GM12878 (cell line): ENCODE data around the gene UBASH3B. TPM values are rescaled to one million over a fixed set of nuclear protein-coding genes. Genes with fewer than 3 reads are reported as not detected.

Source experiments
- ATAC-seq: fragments of 200-7000 bp; cut with Tn5 transposase; 3 replicates; pipeline ENCODE4 v1.9.1; 2020; ENCODE audit warnings: mild to moderate bottlenecking, moderate library complexity
- BruUV-seq: library from RNA; stranded (reverse); fragments of 400-500 nt; replicated peaks from 2 replicates; lab custom pipeline; 2021; lab: Mats Ljungman, UMichigan
- CTCF ChIA-PET: fragments of 300-600 bp; sonication (Branson Sonifier 250); formaldehyde crosslinking; extraction: SDS; loops from one replicate; lab custom pipeline; 2021; ENCODE audit warnings: inconsistent platforms; lab: Yijun Ruan, JAX
- POLR2A ChIA-PET: fragments of 350-600 bp; formaldehyde crosslinking; extraction: SDS; loops from one replicate; lab custom pipeline; 2021; ENCODE audit warnings: inconsistent platforms; lab: Charles Lee
- RAD21 ChIA-PET: fragments of 300-600 bp; sonication (Branson Sonifier 250); formaldehyde crosslinking; loops from one replicate; lab custom pipeline; 2023; ENCODE audit warnings: antibody characterized with exemption; ENCODE audit not compliant: unreplicated experiment; lab: Charles Lee
- SMC1A ChIA-PET: fragments of 300-600 bp; sonication (Branson Sonifier 250); formaldehyde crosslinking; loops from one replicate; lab custom pipeline; 2023; ENCODE audit not compliant: unreplicated experiment, uncharacterized antibody; lab: Charles Lee
- DNase-seq: peaks from one replicate; pipeline ENCODE4 v3.0.0-alpha.2; 2011; ENCODE audit warnings: low read depth, low spot score
- FAIRE-seq: peaks from 3 replicates; lab custom pipeline; 2011; peaks lifted over from hg19 to GRCh38; lab: Jason Lieb, UNC
- H2AFZ ChIP-seq: 2 replicates; pipeline ENCODE4 v1.6.0; 2011; ENCODE audit warnings: low read depth, low read length, control low read depth; ENCODE audit not compliant: control insufficient read depth
- H3K27ac ChIP-seq: 2 replicates; pipeline ENCODE4 v1.5.1; 2011; ENCODE audit warnings: control low read depth; ENCODE audit not compliant: control insufficient read depth, insufficient read depth
- H3K27me3 ChIP-seq, 2 experiments: replicated peaks in 1 of 2; 2 replicates each; pipeline versions ENCODE4 v1.6.0 to v1.6.1; 2011; ENCODE audit warnings: low read length in 1 of 2; ENCODE audit not compliant: control insufficient read depth in 2 of 2, insufficient read depth in 2 of 2
- H3K36me3 ChIP-seq, 2 experiments: 2 replicates each; pipeline ENCODE4 v1.5.1; 2011; ENCODE audit warnings: low read length in 1 of 2; ENCODE audit not compliant: control insufficient read depth in 2 of 2, insufficient read depth in 2 of 2
- H3K4me1 ChIP-seq: 2 replicates; pipeline ENCODE4 v1.6.1; 2011; ENCODE audit warnings: mild to moderate bottlenecking, low read length, moderate library complexity, mixed read lengths; ENCODE audit not compliant: control insufficient read depth, insufficient read depth
- H3K4me2 ChIP-seq: 2 replicates; pipeline ENCODE4 v1.6.0; 2011; ENCODE audit warnings: control low read depth; ENCODE audit not compliant: control insufficient read depth, insufficient read depth
- H3K4me3 ChIP-seq: fragments of 200-600 bp; sonication (generic); 2 replicates; pipeline ENCODE4 v1.5.1; 2016
- H3K79me2 ChIP-seq: 2 replicates; pipeline ENCODE4 v1.6.0; 2011; ENCODE audit warnings: low read length; ENCODE audit not compliant: control insufficient read depth, insufficient read depth
- H3K9ac ChIP-seq: 2 replicates; pipeline ENCODE4 v1.8.0; 2011; ENCODE audit warnings: low read length, control low read depth, mixed read lengths; ENCODE audit not compliant: control insufficient read depth, insufficient read depth
- H3K9me3 ChIP-seq: replicated peaks from 3 replicates; pipeline ENCODE4 v1.5.1; 2011; ENCODE audit warnings: mild to moderate bottlenecking, low read length; ENCODE audit not compliant: control insufficient read depth, insufficient read depth
- H4K20me1 ChIP-seq: 2 replicates; pipeline ENCODE4 v1.6.0; 2011; ENCODE audit not compliant: control insufficient read depth, insufficient read depth
- ASH2L ChIP-seq: fragments of 300-600, 200-600 bp; sonication (generic); IDR thresholded peaks from 2 replicates; pipeline ENCODE4 v1.6.1; 2017; ENCODE audit warnings: low read depth, mild to moderate bottlenecking, borderline replicate concordance
- BMI1 ChIP-seq: fragments of 450-650 bp; IDR thresholded peaks from 2 replicates; pipeline ENCODE4 v1.6.1; 2016; ENCODE audit warnings: mild to moderate bottlenecking, moderate library complexity, borderline replicate concordance
- CEBPZ ChIP-seq: fragments of 150-350 bp; IDR thresholded peaks from 2 replicates; pipeline ENCODE4 v1.6.1; 2016; ENCODE audit warnings: low read depth, low read length
- EED ChIP-seq: sonication (generic); IDR thresholded peaks from 2 replicates; pipeline ENCODE4 v1.6.1; 2016; ENCODE audit warnings: antibody characterized with exemption, low read depth
- FOXM1 ChIP-seq: IDR thresholded peaks from 2 replicates; pipeline ENCODE4 v1.6.1; 2012; ENCODE audit warnings: low read depth, mild to moderate bottlenecking, inconsistent platforms, low read length, moderate library complexity
- JUND ChIP-seq: IDR thresholded peaks from 2 replicates; pipeline ENCODE4 v1.6.1; 2012; ENCODE audit warnings: low read depth, mild to moderate bottlenecking, low read length, improper control_type of control experiment, moderate library complexity
- RELA ChIP-seq: fragments of 450-650 bp; IDR thresholded peaks from 2 replicates; pipeline ENCODE4 v1.8.0; 2014; ENCODE audit warnings: borderline replicate concordance; ENCODE audit not compliant: partially characterized antibody
- SMAD5 ChIP-seq: IDR thresholded peaks from 2 replicates; pipeline ENCODE4 v1.6.1; 2016; ENCODE audit warnings: antibody characterized with exemption, low read depth
- USF2 ChIP-seq: IDR thresholded peaks from 2 replicates; pipeline ENCODE4 v1.6.1; 2011; ENCODE audit warnings: low read depth, low read length, improper control_type of control experiment, borderline replicate concordance
- YBX1 ChIP-seq: fragments of 450-650 bp; IDR thresholded peaks from 2 replicates; pipeline ENCODE4 v1.6.1; 2016; ENCODE audit warnings: antibody characterized with exemption
- ZBTB11 ChIP-seq: fragments of 450-650 bp; formaldehyde crosslinking; IDR thresholded peaks from 2 replicates; pipeline ENCODE4 v1.5.0; 2022; ENCODE audit warnings: mild to moderate bottlenecking, missing genetic modification characterization
- ZNF24 ChIP-seq: fragments of 450-650 bp; IDR thresholded peaks from 2 replicates; pipeline ENCODE4 v1.6.1; 2017; ENCODE audit warnings: antibody characterized with exemption, mild to moderate bottlenecking
- WGBS: methylation state at CpG from one replicate; pipeline ENCODE4 v1.1.6; 2016; ENCODE audit warnings: low lambda C conversion rate; ENCODE audit not compliant: insufficient replicate concordance, insufficient coverage; ENCODE audit errors: missing lambda C conversion rate; 5-methylcytosine and 5-hydroxymethylcytosine counted together
- in situ Hi-C: fragments of 300-500 bp; cut with MboI; formaldehyde crosslinking; loops from 9 replicates; pipeline ENCODE4 v1.14.3; 2018; ENCODE audit warnings: mixed read lengths
- intact Hi-C: fragments of 100-400 bp; cut with micrococcal nuclease; formaldehyde crosslinking; loops from one replicate; pipeline ENCODE4 v1.14.2; 2022; ENCODE audit not compliant: unreplicated experiment
- polyA plus RNA-seq, 11 experiments: library from polyadenylated mRNA; depleted of rRNA in 4 of 11; unstranded in 6 of 11; stranded (reverse) in 5 of 11; fragments of >200 nt; fragmentation: Nextera tagmentation in 4 of 11; fragmentation: Illumina TruSeq in 1 of 11; extraction: Ambion mirVana in 4 of 11; extraction: Trizol in 1 of 11; gene quantifications; 1 replicate in 1 of 11; 2 replicates in 10 of 11; pipeline versions ENCODE4 v1.2.1 to v1.2.3, GENCODE V29; 2011 to 2016; ENCODE audit warnings: inconsistent platforms in 2 of 11, missing spikeins in 2 of 11, low read depth in 1 of 11
- total RNA-seq, 4 experiments: library from RNA; depleted of rRNA in 3 of 4; stranded (reverse); fragments of >200 nt in 3 of 4; fragmentation: Illumina TruSeq in 1 of 4; extraction: Trizol in 1 of 4; gene quantifications; 2 replicates each; pipeline versions ENCODE4 v1.2.1 to v1.2.3, GENCODE V29; 2013 to 2021

The UBASH3B gene
- total and polyA plus RNA-seq, 10 of the 15 experiments (the other 5 are each of a cell fraction or from before 2014, with no cell fraction given), result 0.18 to 3.3 (median 0.57) TPM

- intact Hi-C loops, result no loop called here
- TF ChIP-seq ASH2L, result no peak
- TF ChIP-seq CEBPZ, result no peak
- no peak for TF ChIP-seq FOXM1
- no peak for TF ChIP-seq BMI1
- no peak for TF ChIP-seq YBX1
- no peak for TF ChIP-seq ZBTB11
- no peak for TF ChIP-seq ZNF24
- no peak for TF ChIP-seq EED
- TF ChIP-seq JUND, result no peak
- TF ChIP-seq USF2, result no peak
- no peak for TF ChIP-seq SMAD5
- TF ChIP-seq RELA, result no peak
- no peaks in the 10 kb centered on the region for H3K27me3 ChIP-seq
- ChIA-PET RAD21 (interaction anchor here (0.7 to 11.7 kb wide), 30 partner anchors 8 to 273 kb away, joined by 3 to 293 read pairs (median 9); partner anchors contain the start of genes CRTAM and HSPA8), SMC1A (interaction anchor here (0.7 to 21.9 kb wide), 31 partner anchors 10 to 274 kb away, joined by 3 to 485 read pairs (median 12); partner anchors contain the start of gene CRTAM), POLR2A (interaction anchor here (0.7 to 4.5 kb wide), 12 partner anchors 9 to 395 kb away, joined by 3 to 34 read pairs (median 6); partner anchors contain the start of gene HSPA8), CTCF (interaction anchor here (0.6 to 31.9 kb wide), 27 partner anchors 8 to 564 kb away, joined by 3 to 869 read pairs (median 30); partner anchors contain the start of genes CRTAM and HSPA8)
- H3K9ac ChIP-seq, result no peak overlapping the region
- no peak overlapping the region for H3K4me3 ChIP-seq
- in situ Hi-C loops, result loop anchor here (5.0 kb wide), 1 partner anchor 55 kb away; no protein-coding TSS in a partner anchor
- no peak for FAIRE-seq
- WGBS, result 88% methylated on average over 5 of the region's 5 CpGs
- BruUV-seq, result no TSS peak
- no peak for DNase-seq
- no peak overlapping the region for H3K4me2 ChIP-seq
- no peak overlapping the region for H2AFZ ChIP-seq
- no peaks in the 10 kb centered on the region for H3K9me3 ChIP-seq
- H4K20me1 ChIP-seq, result no peaks in the 10 kb centered on the region
- H3K4me1 ChIP-seq, result peaks cover 24% of the 10 kb centered on the region
- H3K27ac ChIP-seq, result no peak overlapping the region
- no peak for ATAC-seq
- no peaks in the 10 kb centered on the region for H3K79me2 ChIP-seq
- H3K36me3 ChIP-seq, result no peaks in the 10 kb centered on the region
Measured at GRCh38 chr11:122852796-122853160, 197.3 kb downstream of the UBASH3B start.
